Upper lobe of left lung (tissue), 4 donors: ENCODE results near the gene SRCIN1.

Experiments
- POLR2AphosphoS5 ChIP-seq, 2 donors: sonication (generic); formaldehyde crosslinking; IDR thresholded peaks; one replicate each; pipeline ENCODE4 v1.5.1; 2017; ENCODE audit warnings: antibody characterized with exemption in 2 of 2
- TF ChIP-seq, protein P1 (sequence below), 6 experiments: fragments of 450-650 bp in 4 of 6; fragments of 200-600 bp in 2 of 6; sonication (generic) in 2 of 6; IDR thresholded peaks; one replicate each; pipeline ENCODE4 v1.5.1; 2016 to 2019; ENCODE audit warnings: antibody characterized with exemption in 6 of 6

DNA sequence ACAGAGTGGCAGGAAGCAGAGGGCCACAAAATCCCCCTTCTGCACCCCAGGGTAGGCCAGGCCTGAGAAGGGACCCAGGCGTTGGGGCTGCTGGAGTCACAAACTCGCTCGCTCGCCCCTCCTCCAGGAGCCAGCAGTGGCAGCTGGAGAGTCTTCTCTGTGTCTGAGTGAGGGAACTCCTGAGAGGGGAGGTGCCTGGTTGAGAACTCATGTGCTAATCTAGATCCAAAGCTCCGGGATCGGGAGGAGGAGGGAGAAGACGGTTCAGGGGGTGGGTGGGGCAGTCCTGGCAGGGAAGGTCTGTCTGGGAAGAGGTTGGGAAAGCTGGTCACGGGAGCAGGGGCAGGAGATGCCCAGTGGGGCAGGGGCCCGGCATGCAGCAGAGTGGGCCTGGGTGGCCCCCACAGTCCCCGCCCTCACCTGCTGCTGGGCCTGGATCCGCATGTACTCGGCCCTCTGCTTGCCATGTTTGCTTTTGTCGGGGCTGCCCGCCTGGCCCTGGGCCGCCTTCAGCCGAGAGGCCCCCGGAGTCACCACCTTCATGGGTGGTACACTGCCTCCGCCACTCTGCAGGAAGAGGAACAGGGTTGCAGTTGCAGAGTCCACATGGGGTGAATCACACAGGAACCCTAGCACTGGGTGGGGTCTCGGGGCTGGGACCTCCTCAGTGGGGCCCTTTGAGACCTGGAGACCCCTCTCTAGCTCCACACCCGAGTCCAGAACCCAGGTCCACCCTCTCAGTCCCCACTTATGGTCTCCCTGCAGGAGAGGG, 62.2 kb downstream of the SRCIN1 start:
- TF ChIP-seq, protein P1, sequence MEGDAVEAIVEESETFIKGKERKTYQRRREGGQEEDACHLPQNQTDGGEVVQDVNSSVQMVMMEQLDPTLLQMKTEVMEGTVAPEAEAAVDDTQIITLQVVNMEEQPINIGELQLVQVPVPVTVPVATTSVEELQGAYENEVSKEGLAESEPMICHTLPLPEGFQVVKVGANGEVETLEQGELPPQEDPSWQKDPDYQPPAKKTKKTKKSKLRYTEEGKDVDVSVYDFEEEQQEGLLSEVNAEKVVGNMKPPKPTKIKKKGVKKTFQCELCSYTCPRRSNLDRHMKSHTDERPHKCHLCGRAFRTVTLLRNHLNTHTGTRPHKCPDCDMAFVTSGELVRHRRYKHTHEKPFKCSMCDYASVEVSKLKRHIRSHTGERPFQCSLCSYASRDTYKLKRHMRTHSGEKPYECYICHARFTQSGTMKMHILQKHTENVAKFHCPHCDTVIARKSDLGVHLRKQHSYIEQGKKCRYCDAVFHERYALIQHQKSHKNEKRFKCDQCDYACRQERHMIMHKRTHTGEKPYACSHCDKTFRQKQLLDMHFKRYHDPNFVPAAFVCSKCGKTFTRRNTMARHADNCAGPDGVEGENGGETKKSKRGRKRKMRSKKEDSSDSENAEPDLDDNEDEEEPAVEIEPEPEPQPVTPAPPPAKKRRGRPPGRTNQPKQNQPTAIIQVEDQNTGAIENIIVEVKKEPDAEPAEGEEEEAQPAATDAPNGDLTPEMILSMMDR (IDR thresholded peaks at IDR 0.05) = no peak
- TF ChIP-seq POLR2AphosphoS5 (IDR thresholded peaks at IDR 0.05) = no peak
